Trophoblast cell (in vitro differentiated cells and primary cell): ENCODE results near the gene NECTIN4.

Experiments
- DNase-seq, 2 donors: peaks; one replicate each; pipeline ENCODE4 v3.0.0-alpha.2; 2016
- H2AFZ ChIP-seq: 2 replicates; pipeline ENCODE4 v1.6.1; 2013; ENCODE audit warnings: low read length, moderate library complexity, mild to moderate bottlenecking; ENCODE audit not compliant: insufficient read depth, poor library complexity
- H2AK5ac ChIP-seq: 2 replicates; pipeline ENCODE4 v1.6.1; 2013; ENCODE audit warnings: mild to moderate bottlenecking, low read length
- H2BK120ac ChIP-seq: 2 replicates; pipeline ENCODE4 v1.6.1; 2013; ENCODE audit warnings: low read length, mild to moderate bottlenecking, moderate library complexity; ENCODE audit not compliant: insufficient read depth, poor library complexity
- H2BK12ac ChIP-seq: 2 replicates; pipeline ENCODE4 v1.6.1; 2013; ENCODE audit warnings: mild to moderate bottlenecking, low read length, moderate library complexity
- H2BK5ac ChIP-seq: 2 replicates; pipeline ENCODE4 v1.6.1; 2013; ENCODE audit warnings: low read length, low read depth, moderate library complexity, mild to moderate bottlenecking; ENCODE audit not compliant: poor library complexity
- H3K14ac ChIP-seq: 2 replicates; pipeline ENCODE4 v1.6.1; 2013; ENCODE audit warnings: mild to moderate bottlenecking, low read length
- H3K18ac ChIP-seq: 2 replicates; pipeline ENCODE4 v1.6.1; 2013; ENCODE audit warnings: mild to moderate bottlenecking, low read length
- H3K23ac ChIP-seq: 2 replicates; pipeline ENCODE4 v1.6.1; 2013; ENCODE audit warnings: low read length
- H3K27ac ChIP-seq: 2 replicates; pipeline ENCODE4 v1.5.1; 2013; ENCODE audit warnings: low read depth, mild to moderate bottlenecking, inconsistent platforms, low read length, moderate library complexity
- H3K27me3 ChIP-seq: 2 replicates; pipeline ENCODE4 v1.6.1; 2013; ENCODE audit warnings: inconsistent platforms, mild to moderate bottlenecking, low read length, moderate library complexity; ENCODE audit not compliant: insufficient read depth
- H3K36me3 ChIP-seq, 2 experiments: 1 replicate in 1 of 2; 2 replicates in 1 of 2; pipeline ENCODE4 v1.6.1; 2013; ENCODE audit warnings: low read length in 2 of 2, mild to moderate bottlenecking in 2 of 2, moderate library complexity in 1 of 2; ENCODE audit not compliant: insufficient read depth in 2 of 2, control insufficient read depth in 1 of 2
- H3K4ac ChIP-seq: 2 replicates; pipeline ENCODE4 v1.6.1; 2013; ENCODE audit warnings: low read depth, mild to moderate bottlenecking, low read length, moderate library complexity
- H3K4me1 ChIP-seq, 2 experiments: 1 replicate in 1 of 2; 2 replicates in 1 of 2; pipeline ENCODE4 v1.6.1; 2013; ENCODE audit warnings: low read length in 2 of 2, mild to moderate bottlenecking in 2 of 2, moderate library complexity in 1 of 2; ENCODE audit not compliant: insufficient read depth in 2 of 2, control insufficient read depth in 1 of 2
- H3K4me2 ChIP-seq: 2 replicates; pipeline ENCODE4 v1.6.1; 2013; ENCODE audit warnings: inconsistent platforms, mild to moderate bottlenecking, low read length, moderate library complexity
- H3K4me3 ChIP-seq: 2 replicates; pipeline ENCODE4 v1.5.1; 2013; ENCODE audit warnings: mild to moderate bottlenecking, low read depth, low read length, inconsistent platforms
- H3K79me1 ChIP-seq: one replicate; pipeline ENCODE4 v1.6.1; 2013; ENCODE audit warnings: low read length
- H3K79me2 ChIP-seq: 2 replicates; pipeline ENCODE4 v1.6.1; 2013; ENCODE audit warnings: low read length, mild to moderate bottlenecking; ENCODE audit not compliant: control insufficient read depth, insufficient read depth, poor library complexity
- H3K9ac ChIP-seq: 2 replicates; pipeline ENCODE4 v1.6.1; 2013; ENCODE audit warnings: mild to moderate bottlenecking, low read length
- H3K9me3 ChIP-seq: 2 replicates; pipeline ENCODE4 v1.6.1; 2013; ENCODE audit warnings: low read depth, mild to moderate bottlenecking, control low read depth, inconsistent platforms, low read length; ENCODE audit not compliant: insufficient read depth
- H4K12ac ChIP-seq: 2 replicates; pipeline ENCODE4 v1.6.1; 2013; ENCODE audit warnings: low read depth, mild to moderate bottlenecking, low read length, moderate library complexity
- H4K8ac ChIP-seq: 2 replicates; pipeline ENCODE4 v1.6.1; 2013; ENCODE audit warnings: low read depth, mild to moderate bottlenecking, low read length, moderate library complexity
- H4K91ac ChIP-seq: one replicate; pipeline ENCODE4 v1.6.1; 2013; ENCODE audit warnings: low read depth, mild to moderate bottlenecking, low read length, moderate library complexity
- WGBS: extraction: QIAGEN DNeasy Blood & Tissue Kit; methylation state at CpG from one replicate; pipeline ENCODE4 v1.1.7; 2013; ENCODE audit warnings: missing lambda C conversion rate; ENCODE audit not compliant: insufficient read length, insufficient coverage; ENCODE audit errors: extremely low coverage; 5-methylcytosine and 5-hydroxymethylcytosine counted together

The NECTIN4 gene

GRCh38 chr1:161085165-161085564, 4.2 kb downstream of the NECTIN4 start:
- Histone ChIP-seq H3K4me1 (peaks cover 76 to 86% of the 10 kb centered on the region in 2 experiments), H4K91ac (peak overlapping the region; percentile 99), H3K27me3 (no peaks in the 10 kb centered on the region), H3K9ac (no peak overlapping the region), H3K4ac (peak overlapping the region; percentile 87), H3K4me3 (no peak overlapping the region), H3K27ac (peak overlapping the region; percentile 99), H4K12ac (peak overlapping the region; percentile 61), H3K79me2 (peaks cover 28% of the 10 kb centered on the region), H4K8ac (peak overlapping the region; percentile 93), H3K23ac (no peak overlapping the region), H3K18ac (peak overlapping the region; percentile 92), H2BK5ac (peak overlapping the region; percentile 99), H2AK5ac (peak overlapping the region; percentile 88), H2AFZ (no peak overlapping the region), H2BK12ac (peak overlapping the region; percentile 99), H3K4me2 (peak overlapping the region; percentile 49), H3K14ac (peak overlapping the region; percentile 96), H2BK120ac (peak overlapping the region; percentile 98), H3K36me3 (no peaks in the 10 kb centered on the region), H3K9me3 (no peaks in the 10 kb centered on the region), H3K79me1 (peaks cover 83% of the 10 kb centered on the region)
- WGBS, result no CpG with 5 or more reads among the region's 2 CpGs
- DNase-seq, result no peak

GRCh38 chr1:161084597-161084988, 4.8 kb downstream of the NECTIN4 start:
- no CpG with 5 or more reads among the region's 1 CpG for WGBS
- peaks cover 28% of the 10 kb centered on the region for H3K79me2 ChIP-seq

GRCh38 chr1:161083748-161084596, 5.4 kb downstream of the NECTIN4 start:
- 100% methylated on average over 1 of the region's 10 CpGs for WGBS
- peak overlapping the region; percentile 99 for H4K91ac ChIP-seq
- H2AK5ac ChIP-seq, result peak overlapping the region; percentile 57

More at GRCh38 chr1:161084597-161084988, 4.8 kb downstream of the NECTIN4 start:
- Histone ChIP-seq H3K4me3 (no peak overlapping the region), H3K79me1 (peaks cover 85% of the 10 kb centered on the region), H3K18ac (peak overlapping the region; percentile 92), H2BK120ac (peak overlapping the region; percentile 98), H2BK12ac (peak overlapping the region; percentile 99), H3K27me3 (no peaks in the 10 kb centered on the region), H3K4me1 (peaks cover 79 to 89% of the 10 kb centered on the region in 2 experiments), H3K4ac (peak overlapping the region; percentile 87), H4K8ac (peak overlapping the region; percentile 93), H4K12ac (peak overlapping the region; percentile 61), H3K23ac (no peak overlapping the region), H2AK5ac (peak overlapping the region; percentile 88), H3K14ac (peak overlapping the region; percentile 96), H2BK5ac (peak overlapping the region; percentile 99), H3K4me2 (peak overlapping the region; percentile 49), H4K91ac (peak overlapping the region; percentile 99), H3K9ac (no peak overlapping the region), H3K27ac (peak overlapping the region; percentile 99), H2AFZ (no peak overlapping the region), H3K9me3 (no peaks in the 10 kb centered on the region), H3K36me3 (no peaks in the 10 kb centered on the region)
- DNase-seq, result no peak

GRCh38 chr1:161082996-161083747, 6.2 kb downstream of the NECTIN4 start:
- Histone ChIP-seq H4K8ac (peak overlapping the region; percentile 28), H3K4ac (peak overlapping the region; percentile 18), H3K4me2 (peak overlapping the region; percentile 49), H3K36me3 (no peaks in the 10 kb centered on the region), H4K12ac (peak overlapping the region; percentile 45), H2BK12ac (peak overlapping the region; percentile 92), H3K79me1 (peaks cover 83% of the 10 kb centered on the region), H3K23ac (no peak overlapping the region), H3K14ac (peak overlapping the region; percentile 59), H2BK120ac (peak overlapping the region; percentile 67), H2AK5ac (peak overlapping the region; percentile 77), H4K91ac (peak overlapping the region; percentile 99), H3K4me1 (peaks cover 69 to 79% of the 10 kb centered on the region in 2 experiments), H3K9ac (no peak overlapping the region), H3K27me3 (no peaks in the 10 kb centered on the region), H3K9me3 (no peaks in the 10 kb centered on the region), H3K79me2 (peaks cover 25% of the 10 kb centered on the region), H2BK5ac (peak overlapping the region; percentile 96), H3K4me3 (no peak overlapping the region), H3K18ac (peak overlapping the region; percentile 36), H2AFZ (no peak overlapping the region), H3K27ac (peak overlapping the region; percentile 99)
- whole genome bisulfite sequencing, result no CpG with 5 or more reads among the region's 8 CpGs
- DNase-seq, result peak; percentile 99

More at GRCh38 chr1:161083748-161084596, 5.4 kb downstream of the NECTIN4 start:
- Histone ChIP-seq H3K4me3 (no peak overlapping the region), H3K36me3 (no peaks in the 10 kb centered on the region), H2BK120ac (peak overlapping the region; percentile 98), H3K79me2 (peaks cover 26% of the 10 kb centered on the region), H3K4me2 (peak overlapping the region; percentile 49), H3K27ac (peak overlapping the region; percentile 99), H3K9ac (peak overlapping the region; percentile 20), H2BK12ac (peak overlapping the region; percentile 89), H3K4me1 (peaks cover 75 to 86% of the 10 kb centered on the region in 2 experiments), H3K27me3 (no peaks in the 10 kb centered on the region), H3K4ac (peak overlapping the region; percentile 54), H3K14ac (peak overlapping the region; percentile 82), H4K8ac (peak overlapping the region; percentile 67), H3K18ac (peak overlapping the region; percentile 87), H4K12ac (peak overlapping the region; percentile 36), H3K23ac (no peak overlapping the region), H2AFZ (no peak overlapping the region), H2BK5ac (peak overlapping the region; percentile 99), H3K79me1 (peaks cover 86% of the 10 kb centered on the region), H3K9me3 (no peaks in the 10 kb centered on the region)
- DNase-seq, result peak; percentile 78 to 82
